ENCODE data around the gene B3GNT2. TPM values are rescaled to one million over a fixed set of nuclear protein-coding genes. Genes with fewer than 3 reads are reported as not detected.

The B3GNT2 gene
- polyA plus RNA-seq, 1 experiment = 8.6 TPM

GRCh38 chr2:62186156-62186905 is 9.6 kb upstream of the B3GNT2 start:
- Histone ChIP-seq H3K9me3 (ENCODE audit: control insufficient read depth, insufficient read depth, low read length) (no peaks in the 10 kb centered on the region), H3K27me3 (ENCODE audit: control insufficient read depth, insufficient read depth, low read length) (peaks cover 23% of the 10 kb centered on the region), H3K27ac (ENCODE audit: low read depth, low read length) (no peak overlapping the region), H3K4me3 (ENCODE audit: low read depth, low read length) (no peak overlapping the region)
- ChIA-PET CTCF (no interaction called here), POLR2A (no interaction called here)
- TF ChIP-seq CTCF (IDR thresholded peaks at IDR 0.05; ENCODE audit: low read depth, low read length) = no peak
- DNase-seq (ENCODE audit: low read depth, low spot score) = no peak

- no peak overlapping the region for H3K27ac ChIP-seq (ENCODE audit: low read depth, low read length)
- ChIA-PET CTCF (no interaction called here), POLR2A (no interaction called here)
- no peaks in the 10 kb centered on the region for H3K9me3 ChIP-seq (ENCODE audit: control insufficient read depth, insufficient read depth, low read length)
- no peak for TF ChIP-seq CTCF (IDR thresholded peaks at IDR 0.05; ENCODE audit: low read depth, low read length)
- H3K27me3 ChIP-seq (ENCODE audit: control insufficient read depth, insufficient read depth, low read length) = peaks cover 21% of the 10 kb centered on the region
- no peak overlapping the region for H3K4me3 ChIP-seq (ENCODE audit: low read depth, low read length)
- no peak for DNase-seq (ENCODE audit: low read depth, low spot score)
Measured at GRCh38 chr2:62187246-62187645, 8.7 kb upstream of the B3GNT2 start.

GRCh38 chr2:62188416-62188815 is 7.5 kb upstream of the B3GNT2 start:
- no peaks in the 10 kb centered on the region for H3K9me3 ChIP-seq (ENCODE audit: control insufficient read depth, insufficient read depth, low read length)
- POLR2A ChIA-PET = no interaction called here
- DNase-seq (ENCODE audit: low read depth, low spot score) = no peak
- H3K27me3 ChIP-seq (ENCODE audit: control insufficient read depth, insufficient read depth, low read length) = peaks cover 21% of the 10 kb centered on the region
- CTCF ChIA-PET = no interaction called here
- H3K4me3 ChIP-seq (ENCODE audit: low read depth, low read length) = no peak overlapping the region
- TF ChIP-seq CTCF (IDR thresholded peaks at IDR 0.05; ENCODE audit: low read depth, low read length) = no peak
- H3K27ac ChIP-seq (ENCODE audit: low read depth, low read length) = no peak overlapping the region

GRCh38 chr2:62189196-62189595 is 6.7 kb upstream of the B3GNT2 start:
- ChIA-PET CTCF (no interaction called here), POLR2A (no interaction called here)

More at GRCh38 chr2:62189196-62189595, 6.7 kb upstream of the B3GNT2 start:
- H3K27ac ChIP-seq (ENCODE audit: low read depth, low read length) = no peak overlapping the region
- no peak for TF ChIP-seq CTCF (IDR thresholded peaks at IDR 0.05; ENCODE audit: low read depth, low read length)
- no peaks in the 10 kb centered on the region for H3K9me3 ChIP-seq (ENCODE audit: control insufficient read depth, insufficient read depth, low read length)
- H3K27me3 ChIP-seq (ENCODE audit: control insufficient read depth, insufficient read depth, low read length) = peaks cover 18% of the 10 kb centered on the region
- DNase-seq (ENCODE audit: low read depth, low spot score) = no peak
- no peak overlapping the region for H3K4me3 ChIP-seq (ENCODE audit: low read depth, low read length)
